HG02852 (cell line): ENCODE measurements around the gene KCNE1.
A peak's percentile ranks its signal among the peaks of the same experiment; 100 is the strongest.

Experiments used
- ATAC-seq: cut with Tn5 transposase; IDR thresholded peaks from one replicate; pipeline ENCODE4 v1.9.1; 2021; ENCODE audit warnings: mild to moderate bottlenecking, moderate library complexity; ENCODE audit not compliant: unreplicated experiment

KCNE1 gene

GRCh38 chr21:34536311-34536710 is 24.3 kb upstream of the KCNE1 start:
- ATAC-seq = no peak

DNA sequence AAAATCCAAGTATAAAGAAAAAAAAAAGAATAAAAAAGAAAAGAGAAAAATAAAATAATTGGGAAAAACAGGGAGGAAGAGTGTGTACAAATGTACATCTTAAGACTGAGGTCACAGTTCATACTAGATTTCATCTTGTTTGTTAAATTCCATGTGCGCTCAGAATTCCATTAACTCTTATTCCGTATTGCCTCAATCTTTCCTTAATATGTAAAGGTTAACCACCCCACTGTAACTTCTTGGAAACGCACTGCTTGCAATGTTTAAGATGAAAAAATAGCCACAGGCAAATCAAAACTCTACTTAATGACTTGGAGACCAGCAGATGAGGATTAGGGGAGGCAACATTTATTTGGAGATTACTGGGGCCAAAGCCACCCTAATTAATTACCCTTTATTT is 23.9 kb upstream of the KCNE1 start:
- ATAC-seq = no peak

GRCh38 chr21:34534522-34534921 is 22.5 kb upstream of the KCNE1 start:
- no peak for ATAC-seq

GRCh38 chr21:34533938-34534337 is 21.9 kb upstream of the KCNE1 start:
- ATAC-seq = no peak

- no peak for ATAC-seq
Measured at GRCh38 chr21:34531399-34531798, 19.4 kb upstream of the KCNE1 start.

DNA sequence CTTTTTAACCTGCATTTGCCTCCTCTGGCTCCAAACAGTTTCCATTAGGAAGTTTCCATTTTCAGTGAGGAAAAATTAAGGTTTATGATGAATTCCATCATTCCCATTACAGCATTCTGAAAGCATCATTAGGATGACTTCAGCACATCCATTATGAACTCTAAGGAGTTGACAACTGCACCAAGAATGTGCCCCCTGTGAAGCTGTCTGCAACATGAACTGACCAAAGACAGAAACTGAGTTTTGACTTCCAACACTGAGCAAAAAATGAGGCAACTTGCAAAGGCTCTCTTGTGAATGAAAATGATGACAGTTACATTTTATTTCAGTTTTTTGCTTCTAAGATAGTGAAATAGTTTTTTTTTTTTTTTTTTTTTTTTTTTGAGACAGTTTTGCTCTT is 18.3 kb upstream of the KCNE1 start:
- no peak for ATAC-seq

- ATAC-seq = no peak
Measured at GRCh38 chr21:34528131-34528561, 16.1 kb upstream of the KCNE1 start.

DNA sequence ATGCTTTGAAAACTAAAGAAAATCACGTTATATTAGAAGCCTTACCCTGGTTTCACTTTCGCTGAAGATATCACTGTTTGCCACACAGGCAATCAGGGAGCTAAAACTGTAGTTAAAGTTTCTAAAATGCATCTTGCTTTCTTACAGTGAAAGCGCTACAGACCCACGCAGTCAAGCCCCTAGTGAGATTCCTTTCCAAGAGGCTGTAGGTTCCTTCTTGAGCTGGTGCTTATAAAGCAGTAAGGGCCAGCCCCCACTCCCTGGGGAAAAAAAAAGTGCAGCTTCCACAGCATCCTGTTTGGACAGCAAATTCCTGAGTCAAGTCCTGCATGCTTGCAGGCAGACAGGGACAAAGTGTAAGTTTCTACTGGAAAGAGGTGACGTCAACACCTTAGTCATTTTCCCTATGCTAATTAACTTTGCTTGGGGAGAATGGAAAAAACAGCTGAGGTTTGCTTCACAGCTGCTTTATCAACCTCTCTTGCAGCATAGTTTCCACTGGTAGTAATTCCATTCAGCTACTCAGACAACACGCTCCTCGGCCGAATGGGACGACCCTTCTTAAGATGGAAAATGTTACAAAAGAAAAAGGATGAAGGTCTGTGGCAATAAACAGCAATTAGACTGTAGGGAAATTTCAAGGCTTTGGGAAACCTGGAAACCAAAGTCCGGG is 14.7 kb upstream of the KCNE1 start:
- peak; percentile 73 for ATAC-seq

GRCh38 chr21:34526241-34526617 is 14.2 kb upstream of the KCNE1 start:
- no peak for ATAC-seq

DNA sequence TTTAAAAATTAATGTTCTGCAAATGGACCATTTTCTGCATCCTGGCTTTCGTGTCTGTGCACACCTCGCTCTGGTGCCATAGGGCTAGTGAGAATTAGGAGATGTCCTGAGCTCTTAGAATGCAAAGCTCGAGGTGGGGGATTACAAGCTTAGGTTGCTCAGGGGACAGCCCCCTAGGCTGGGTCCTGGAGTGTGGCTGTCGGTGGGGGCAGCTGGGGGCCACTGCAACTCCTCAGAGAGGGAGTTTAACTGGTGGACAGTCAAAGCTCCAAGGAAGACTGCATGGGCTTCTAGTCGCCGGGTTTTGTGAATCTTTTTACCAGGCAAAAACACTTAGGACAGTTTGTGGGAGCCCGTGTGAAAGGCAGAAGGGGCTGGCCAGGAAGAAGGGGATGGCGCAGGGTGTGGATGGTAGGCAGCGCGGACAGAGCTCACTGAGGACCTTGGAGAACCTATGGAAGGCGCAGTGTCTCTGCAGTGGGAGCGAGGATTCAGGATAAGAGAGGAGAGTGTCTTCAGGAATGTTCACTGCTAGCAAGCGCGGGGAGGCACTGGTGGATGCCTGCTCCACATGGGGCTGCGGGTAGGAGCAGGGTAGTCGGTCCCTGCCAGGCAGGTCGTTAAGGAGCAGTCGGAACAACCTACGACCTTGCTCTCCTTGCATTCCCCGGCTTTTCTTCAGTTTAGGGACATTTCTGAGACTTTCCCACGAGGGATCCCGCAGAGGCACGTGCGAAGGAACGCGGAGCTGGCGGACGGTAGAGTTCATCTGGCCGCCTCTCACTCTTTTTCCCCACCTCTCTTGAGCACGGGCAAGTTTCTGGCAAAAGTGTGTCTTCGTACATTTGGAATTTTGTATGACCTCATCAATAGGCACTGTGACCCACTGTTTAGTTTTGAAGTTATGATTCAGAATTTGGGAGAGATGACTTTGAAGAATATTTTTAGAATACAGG is 12.9 kb upstream of the KCNE1 start:
- ATAC-seq = no peak

- ATAC-seq = no peak
Measured at GRCh38 chr21:34523019-34523555, 11.1 kb upstream of the KCNE1 start.

DNA sequence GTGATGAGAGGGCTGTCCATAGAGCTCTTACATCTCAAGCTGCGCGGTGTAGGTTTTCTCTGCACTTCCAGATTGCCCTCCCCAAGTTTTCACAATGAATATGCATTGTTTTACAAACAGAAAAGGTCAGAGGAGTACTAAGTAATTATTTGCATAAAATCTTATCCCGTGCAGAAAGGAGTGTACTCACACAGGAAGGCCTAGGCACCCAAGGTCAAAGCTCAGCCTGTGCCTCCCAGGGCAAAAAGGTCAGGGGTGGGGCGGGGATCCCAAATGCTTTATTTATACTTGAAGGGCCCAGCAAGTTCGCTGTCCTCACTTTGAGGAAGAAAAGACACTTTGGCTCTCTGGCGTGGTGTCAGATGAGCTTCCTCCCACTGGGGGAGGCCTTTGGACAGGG is 10.3 kb upstream of the KCNE1 start:
- ATAC-seq = no peak

DNA sequence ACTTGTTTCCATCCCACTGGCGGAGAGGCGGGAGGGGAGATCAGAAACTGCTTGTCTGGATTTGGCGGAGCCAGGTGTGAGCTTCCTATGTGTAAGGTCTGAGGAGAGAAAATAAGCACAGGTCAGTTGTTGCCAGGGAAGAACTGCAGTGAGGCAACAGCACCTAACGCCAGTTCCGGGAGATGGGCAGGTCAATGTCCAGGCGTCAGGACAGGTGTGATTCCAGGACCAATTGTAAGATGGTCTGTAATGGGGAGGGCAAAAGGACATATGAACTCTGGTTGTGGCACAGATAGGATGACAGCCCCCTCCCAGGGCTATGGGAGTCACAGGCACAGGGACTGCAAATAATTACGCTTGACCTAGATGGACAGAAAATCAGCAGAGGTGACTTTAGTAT is 9.6 kb upstream of the KCNE1 start:
- no peak for ATAC-seq

GRCh38 chr21:34520764-34521508 is 8.9 kb upstream of the KCNE1 start:
- ATAC-seq = no peak

DNA sequence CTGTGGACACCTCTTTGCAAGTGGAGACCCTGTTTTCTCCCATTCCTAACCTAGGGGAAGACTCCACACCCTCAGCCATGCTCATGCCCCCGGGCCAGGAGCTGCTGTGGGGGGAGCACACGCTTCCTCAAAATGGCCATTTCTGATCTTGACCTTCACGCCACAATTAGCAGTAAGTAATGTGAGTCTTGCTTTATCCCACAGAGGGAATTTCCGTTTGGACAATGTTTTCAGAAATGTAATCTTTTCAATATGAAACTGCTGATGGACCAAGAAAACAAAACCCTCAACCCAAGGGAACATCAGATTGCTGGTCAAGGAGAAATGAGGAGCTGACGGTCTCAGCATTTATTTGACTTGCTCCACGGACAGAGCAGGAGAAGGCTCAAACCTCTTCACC is 8.3 kb upstream of the KCNE1 start:
- no peak for ATAC-seq

DNA sequence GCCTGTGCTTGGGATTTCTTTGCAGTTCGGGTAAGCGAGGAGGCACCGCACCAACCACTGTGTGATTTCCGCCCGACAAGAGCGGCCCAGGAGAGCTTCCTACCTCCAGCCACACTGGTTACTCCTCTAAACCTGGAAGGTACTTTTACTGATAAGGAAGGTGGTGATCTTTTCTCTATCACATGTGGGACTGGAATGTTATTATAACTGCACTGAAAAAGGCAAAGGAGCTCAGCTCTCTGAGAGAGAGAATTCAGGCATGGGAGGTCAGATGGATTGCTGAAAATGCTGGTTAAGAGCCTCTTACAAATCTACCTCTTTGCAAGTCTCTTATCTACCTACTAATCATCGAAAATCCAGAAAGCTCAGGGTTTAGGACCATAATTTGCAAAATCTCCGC is 7.7 kb upstream of the KCNE1 start:
- no peak for ATAC-seq

GRCh38 chr21:34519016-34519415 is 7.0 kb upstream of the KCNE1 start:
- no peak for ATAC-seq

DNA sequence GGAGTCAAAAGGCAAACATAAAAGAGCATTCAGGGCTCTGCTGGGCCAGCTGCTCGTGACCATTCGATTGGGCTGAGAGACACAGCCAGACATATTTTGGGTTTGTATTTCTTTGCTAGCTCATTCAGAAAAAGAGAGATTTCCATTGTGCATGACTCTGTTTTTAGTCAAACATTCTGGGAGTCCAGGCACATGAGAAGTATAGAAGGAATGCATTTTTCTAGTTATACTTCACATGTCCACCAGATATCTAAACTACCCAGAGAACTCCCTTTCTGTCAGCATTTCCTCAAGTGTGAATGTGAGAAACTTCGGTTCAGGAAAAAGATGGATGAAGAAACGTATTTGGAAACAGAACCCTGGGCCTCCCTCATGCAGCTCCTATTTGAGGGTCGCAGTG is 6.3 kb upstream of the KCNE1 start:
- no peak for ATAC-seq

DNA sequence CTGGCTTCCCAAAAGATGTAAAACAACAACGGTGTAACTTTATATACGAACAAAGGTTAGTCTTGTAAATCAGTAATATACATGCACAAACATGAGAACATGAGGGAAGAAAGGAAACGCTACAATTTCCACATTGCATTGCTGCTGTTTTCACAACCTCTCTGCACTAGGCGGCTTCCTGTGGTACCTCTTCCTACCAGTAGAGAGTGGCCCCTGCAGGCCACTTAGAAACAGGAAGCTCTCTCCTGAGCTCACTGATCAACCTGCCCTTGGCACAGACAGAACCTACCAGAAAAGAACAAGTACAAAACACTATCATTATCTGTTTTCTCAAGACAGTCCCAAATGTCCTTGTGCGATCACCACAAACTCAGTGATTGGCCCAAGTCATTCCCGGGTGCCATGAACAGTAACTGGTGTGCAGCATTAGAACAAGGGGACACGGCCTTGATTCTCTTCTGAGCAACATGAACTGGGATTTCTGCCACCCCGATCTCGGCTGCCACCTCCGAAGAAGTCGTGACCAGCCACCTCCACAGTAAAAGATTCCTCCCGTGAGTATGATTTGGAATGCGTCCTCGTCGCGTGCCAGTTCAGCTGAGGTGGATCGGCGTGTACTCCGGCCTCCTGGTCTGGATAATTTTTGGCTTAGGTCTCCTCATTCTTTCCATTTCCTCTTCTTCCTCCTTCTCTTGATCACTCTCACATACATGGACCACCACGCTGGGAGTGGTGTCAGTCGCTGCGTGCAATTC is 5.7 kb upstream of the KCNE1 start:
- ATAC-seq = no peak

DNA sequence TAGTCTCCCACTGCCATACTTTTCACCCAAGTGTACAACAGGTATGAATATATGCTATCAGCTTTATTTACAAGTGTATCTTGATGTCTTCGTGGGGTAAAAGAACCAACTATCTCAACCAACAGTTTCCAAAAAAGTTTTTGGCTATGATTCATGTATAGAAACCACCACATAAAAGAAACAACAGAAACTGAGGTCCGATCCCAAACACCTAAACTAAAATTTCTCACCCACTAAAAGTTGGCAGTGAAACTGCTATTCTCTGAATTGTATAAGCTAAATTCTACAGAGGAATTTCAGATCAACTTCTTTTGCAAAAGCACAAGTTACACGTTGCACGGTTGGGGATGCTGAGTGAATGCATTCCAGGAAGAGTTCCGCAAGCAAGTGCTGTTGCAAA is 5.0 kb upstream of the KCNE1 start:
- no peak for ATAC-seq
